Upper lobe of left lung (tissue), 4 donors: ENCODE measurements around the gene GALNT6.

Experiments used
- EP300 ChIP-seq, 4 donors: sonication (generic); formaldehyde crosslinking; IDR thresholded peaks; one replicate each; pipeline ENCODE4 v1.5.1; 2017; ENCODE audit warnings: antibody characterized with exemption in 4 of 4, control low read depth in 2 of 4
- POLR2A ChIP-seq, 4 donors: fragments of 450-650 bp; IDR thresholded peaks; one replicate each; pipeline ENCODE4 v1.5.1; 2016 to 2017; ENCODE audit warnings: antibody characterized with exemption in 4 of 4, mild to moderate bottlenecking in 2 of 4
- TF ChIP-seq, protein P1 (sequence below), 6 experiments: fragments of 450-650 bp in 4 of 6; fragments of 200-600 bp in 2 of 6; sonication (generic) in 2 of 6; IDR thresholded peaks; one replicate each; pipeline ENCODE4 v1.5.1; 2016 to 2019; ENCODE audit warnings: antibody characterized with exemption in 6 of 6

DNA sequence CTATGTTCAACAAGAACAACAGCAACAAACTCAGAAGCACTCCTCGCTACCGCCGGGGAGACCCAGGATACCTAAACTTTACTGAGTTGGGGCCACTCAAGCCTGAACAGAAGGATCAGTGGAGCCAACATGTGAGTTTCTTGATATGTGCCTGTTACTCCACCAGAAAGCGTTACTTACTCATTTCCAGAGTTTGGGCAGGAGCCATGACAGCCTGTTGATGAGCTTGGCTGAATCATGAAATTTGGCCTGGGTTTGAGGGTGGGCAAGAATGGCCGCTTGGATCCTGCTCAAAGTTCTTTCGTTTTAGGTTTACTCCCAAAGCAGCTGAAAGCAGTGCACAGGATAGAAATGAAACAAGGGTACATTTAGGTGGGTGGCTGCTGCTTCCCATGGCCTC, 12.0 kb upstream of the GALNT6 start:
- TF ChIP-seq, protein P1, sequence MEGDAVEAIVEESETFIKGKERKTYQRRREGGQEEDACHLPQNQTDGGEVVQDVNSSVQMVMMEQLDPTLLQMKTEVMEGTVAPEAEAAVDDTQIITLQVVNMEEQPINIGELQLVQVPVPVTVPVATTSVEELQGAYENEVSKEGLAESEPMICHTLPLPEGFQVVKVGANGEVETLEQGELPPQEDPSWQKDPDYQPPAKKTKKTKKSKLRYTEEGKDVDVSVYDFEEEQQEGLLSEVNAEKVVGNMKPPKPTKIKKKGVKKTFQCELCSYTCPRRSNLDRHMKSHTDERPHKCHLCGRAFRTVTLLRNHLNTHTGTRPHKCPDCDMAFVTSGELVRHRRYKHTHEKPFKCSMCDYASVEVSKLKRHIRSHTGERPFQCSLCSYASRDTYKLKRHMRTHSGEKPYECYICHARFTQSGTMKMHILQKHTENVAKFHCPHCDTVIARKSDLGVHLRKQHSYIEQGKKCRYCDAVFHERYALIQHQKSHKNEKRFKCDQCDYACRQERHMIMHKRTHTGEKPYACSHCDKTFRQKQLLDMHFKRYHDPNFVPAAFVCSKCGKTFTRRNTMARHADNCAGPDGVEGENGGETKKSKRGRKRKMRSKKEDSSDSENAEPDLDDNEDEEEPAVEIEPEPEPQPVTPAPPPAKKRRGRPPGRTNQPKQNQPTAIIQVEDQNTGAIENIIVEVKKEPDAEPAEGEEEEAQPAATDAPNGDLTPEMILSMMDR (IDR thresholded peaks at IDR 0.05), result no peak
- TF ChIP-seq EP300 (IDR thresholded peaks at IDR 0.05), result no peak
- no peak for TF ChIP-seq POLR2A (IDR thresholded peaks at IDR 0.05)
